Activated B cell treated with CpG ODN at 0.5 μM for 24 hours (primary cell): ENCODE results near the gene PFDN1. TPM values are rescaled to one million over a fixed set of nuclear protein-coding genes. Genes with fewer than 3 reads are reported as not detected.

Experiments
- ATAC-seq: fragments of 200-7000 bp; cut with Tn5 transposase; one replicate; pipeline ENCODE4 v1.10.0; 2021; ENCODE audit warnings: low read depth, mild to moderate bottlenecking, moderate library complexity
- CTCF ChIA-PET: fragments of 350-600 bp; sonication (Branson Sonifier 250); formaldehyde crosslinking; loops from one replicate; lab custom pipeline; 2021; ENCODE audit warnings: antibody characterized with exemption; lab: Charles Lee
- POLR2A ChIA-PET: fragments of 350-600 bp; sonication (Branson Sonifier 250); formaldehyde crosslinking; loops from one replicate; lab custom pipeline; 2021; ENCODE audit warnings: antibody characterized with exemption; lab: Charles Lee
- DNase-seq: peaks from one replicate; pipeline ENCODE4 v3.0.0; 2022
- H3K27ac Mint-ChIP-seq: one replicate; pipeline ENCODE4 v1.8.0; 2020; ENCODE audit warnings: mixed read lengths
- H3K27me3 Mint-ChIP-seq: one replicate; pipeline ENCODE4 v1.8.0; 2021; ENCODE audit warnings: mixed read lengths
- H3K36me3 Mint-ChIP-seq: one replicate; pipeline ENCODE4 v1.8.0; 2021; ENCODE audit warnings: low read depth, mixed read lengths
- H3K4me1 Mint-ChIP-seq: one replicate; pipeline ENCODE4 v1.8.0; 2021; ENCODE audit warnings: mixed read lengths
- H3K4me3 Mint-ChIP-seq: one replicate; pipeline ENCODE4 v1.8.0; 2020; ENCODE audit warnings: mild to moderate bottlenecking, mixed read lengths
- H3K9me3 Mint-ChIP-seq: one replicate; pipeline ENCODE4 v1.8.0; 2020; ENCODE audit warnings: mixed read lengths
- intact Hi-C: fragments of 100-400 bp; cut with micrococcal nuclease; formaldehyde crosslinking; loops from one replicate; pipeline ENCODE4 v1.15.1; 2024
- total RNA-seq: library from RNA; stranded (reverse); gene quantifications from 2 replicates; pipeline ENCODE4 v1.2.3, GENCODE V29; 2022
- TF ChIP-seq, protein P1 (sequence below): fragments of 200-600 bp; IDR thresholded peaks from one replicate; pipeline ENCODE4 v1.8.0; 2022; ENCODE audit warnings: antibody characterized with exemption, mild to moderate bottlenecking

Gene PFDN1
- total RNA-seq, 1 donor from 2014 or later = 38.2 TPM

DNA sequence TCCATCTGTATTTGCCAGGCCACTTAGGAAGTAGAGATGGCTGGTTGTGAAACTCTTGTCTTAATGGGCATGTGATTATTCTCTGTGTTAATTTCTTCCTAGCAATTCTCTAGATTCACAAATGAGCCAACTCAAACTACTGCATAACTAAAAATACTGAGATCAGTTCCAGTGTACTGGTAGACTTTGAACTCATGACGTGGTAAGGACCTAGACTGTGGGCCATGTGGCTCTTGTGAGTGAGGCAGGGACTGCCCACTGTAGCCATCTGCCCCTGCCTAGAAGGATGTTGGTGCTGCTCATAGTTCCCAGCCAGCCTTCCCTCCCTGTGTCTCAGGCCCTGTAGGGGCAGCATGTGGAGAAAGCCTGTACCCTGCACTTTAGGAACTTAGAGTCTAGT is 80.5 kb downstream of the PFDN1 start:
- DNase-seq (no peak), ATAC-seq (no peak)
- no peak overlapping the region for H3K27ac Mint-ChIP-seq
- no peaks in the 10 kb centered on the region for H3K27me3 Mint-ChIP-seq
- peaks cover 19% of the 10 kb centered on the region for H3K4me1 Mint-ChIP-seq
- H3K4me3 Mint-ChIP-seq = no peak overlapping the region
- intact Hi-C loops = no loop called here
- ChIA-PET CTCF (no interaction called here), POLR2A (no interaction called here)
- H3K36me3 Mint-ChIP-seq = no peaks in the 10 kb centered on the region
- no peaks in the 10 kb centered on the region for H3K9me3 Mint-ChIP-seq
- TF ChIP-seq, protein P1, sequence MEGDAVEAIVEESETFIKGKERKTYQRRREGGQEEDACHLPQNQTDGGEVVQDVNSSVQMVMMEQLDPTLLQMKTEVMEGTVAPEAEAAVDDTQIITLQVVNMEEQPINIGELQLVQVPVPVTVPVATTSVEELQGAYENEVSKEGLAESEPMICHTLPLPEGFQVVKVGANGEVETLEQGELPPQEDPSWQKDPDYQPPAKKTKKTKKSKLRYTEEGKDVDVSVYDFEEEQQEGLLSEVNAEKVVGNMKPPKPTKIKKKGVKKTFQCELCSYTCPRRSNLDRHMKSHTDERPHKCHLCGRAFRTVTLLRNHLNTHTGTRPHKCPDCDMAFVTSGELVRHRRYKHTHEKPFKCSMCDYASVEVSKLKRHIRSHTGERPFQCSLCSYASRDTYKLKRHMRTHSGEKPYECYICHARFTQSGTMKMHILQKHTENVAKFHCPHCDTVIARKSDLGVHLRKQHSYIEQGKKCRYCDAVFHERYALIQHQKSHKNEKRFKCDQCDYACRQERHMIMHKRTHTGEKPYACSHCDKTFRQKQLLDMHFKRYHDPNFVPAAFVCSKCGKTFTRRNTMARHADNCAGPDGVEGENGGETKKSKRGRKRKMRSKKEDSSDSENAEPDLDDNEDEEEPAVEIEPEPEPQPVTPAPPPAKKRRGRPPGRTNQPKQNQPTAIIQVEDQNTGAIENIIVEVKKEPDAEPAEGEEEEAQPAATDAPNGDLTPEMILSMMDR = no peak

DNA sequence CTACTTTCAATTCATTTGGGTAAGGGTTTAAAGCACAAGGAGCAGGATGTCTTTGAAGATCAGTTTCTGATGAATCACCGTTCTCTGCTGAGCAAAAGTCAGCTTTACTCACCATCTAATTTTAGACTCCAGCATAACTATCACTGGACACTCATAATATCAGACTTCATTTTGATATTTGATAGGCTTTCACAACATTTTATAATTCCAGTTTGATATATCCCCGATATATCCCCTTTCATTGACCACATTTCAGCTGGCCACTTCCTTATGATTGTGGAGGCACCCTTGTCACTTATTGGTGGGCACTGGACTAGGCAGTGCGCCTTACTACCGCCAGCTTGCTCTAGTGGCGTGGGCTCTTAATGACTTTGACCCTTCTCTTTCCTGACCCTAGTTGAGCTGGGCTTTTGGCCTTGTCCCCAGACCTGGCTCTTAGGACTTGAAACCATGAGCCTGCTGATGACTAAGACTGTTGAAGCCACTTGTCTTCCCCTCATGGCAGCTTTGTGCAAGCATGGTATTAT is 81.1 kb downstream of the PFDN1 start:
- H3K4me1 Mint-ChIP-seq = peaks cover 19% of the 10 kb centered on the region
- CTCF ChIA-PET = no interaction called here
- intact Hi-C loops = no loop called here
- DNase-seq = no peak
- no peaks in the 10 kb centered on the region for H3K27me3 Mint-ChIP-seq
- H3K9me3 Mint-ChIP-seq = no peaks in the 10 kb centered on the region
- no peak overlapping the region for H3K4me3 Mint-ChIP-seq
- no peaks in the 10 kb centered on the region for H3K36me3 Mint-ChIP-seq
- no peak overlapping the region for H3K27ac Mint-ChIP-seq
- POLR2A ChIA-PET = no interaction called here
- no peak for ATAC-seq
- TF ChIP-seq, protein P1 = no peak

DNA sequence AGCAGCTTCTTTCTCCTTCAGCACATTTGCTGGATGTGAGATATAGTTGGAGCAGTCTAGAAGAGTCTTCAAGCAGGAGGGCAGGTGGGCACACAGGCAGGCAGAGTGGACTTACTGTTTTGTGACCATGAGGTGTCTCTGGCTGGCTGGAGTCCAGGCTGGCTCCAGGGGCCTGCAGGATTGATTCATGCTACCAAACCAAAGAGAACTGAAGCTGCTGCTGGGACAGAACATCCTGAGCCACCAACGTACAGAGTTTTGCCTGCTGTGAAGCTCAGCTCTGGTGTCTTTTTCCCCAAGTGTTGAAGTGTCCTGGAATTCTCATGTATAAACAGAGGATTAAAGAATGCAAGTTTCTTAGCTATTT is 82.2 kb downstream of the PFDN1 start:
- intact Hi-C loops = no loop called here
- no peak for ATAC-seq
- Mint-ChIP-seq H3K27ac (no peak overlapping the region), H3K9me3 (no peaks in the 10 kb centered on the region), H3K4me3 (no peak overlapping the region), H3K4me1 (peaks cover 19% of the 10 kb centered on the region), H3K27me3 (no peaks in the 10 kb centered on the region), H3K36me3 (no peaks in the 10 kb centered on the region)
- no peak for DNase-seq
- ChIA-PET CTCF (interaction anchor here (0.9 kb wide), 1 partner anchor 131 kb away, joined by 3 read pairs; no protein-coding TSS in a partner anchor), POLR2A (no interaction called here)
- TF ChIP-seq, protein P1 = no peak

DNA sequence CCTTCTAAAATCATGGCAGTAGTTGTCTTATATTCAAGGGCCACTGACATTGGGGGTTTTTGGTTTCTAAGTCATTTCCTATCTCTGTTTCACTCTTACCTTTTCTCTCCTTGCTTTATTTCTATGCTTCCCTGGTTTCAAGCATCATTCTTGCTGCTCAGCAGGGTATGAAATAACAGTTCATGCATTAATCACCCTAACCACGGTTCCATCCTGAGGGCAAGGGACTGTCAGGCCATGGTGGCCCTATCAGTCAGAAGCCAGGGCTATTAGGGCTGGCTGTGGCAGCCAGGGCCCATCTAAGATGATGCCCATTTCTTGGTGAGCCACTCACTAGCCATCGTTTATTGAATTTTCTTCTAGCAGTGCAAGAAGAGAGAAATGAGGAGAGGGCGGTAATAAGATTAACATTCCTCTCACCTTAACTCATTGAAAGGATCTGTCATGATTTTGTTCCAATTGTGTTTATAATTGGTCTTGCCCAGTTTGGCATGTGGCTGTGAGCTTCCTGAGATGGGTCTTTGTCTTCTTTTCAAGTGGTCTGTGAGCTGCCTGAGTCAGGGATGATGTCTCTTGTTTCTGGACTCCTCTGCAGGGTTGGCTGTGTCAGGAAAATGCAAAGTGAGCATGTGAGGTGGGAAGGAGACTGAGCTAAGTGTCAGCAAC is 82.7 kb downstream of the PFDN1 start:
- no peaks in the 10 kb centered on the region for H3K36me3 Mint-ChIP-seq
- intact Hi-C loops = no loop called here
- H3K4me1 Mint-ChIP-seq = peaks cover 19% of the 10 kb centered on the region
- CTCF ChIA-PET = interaction anchor here (0.9 kb wide), 1 partner anchor 132 kb away, joined by 3 read pairs; no protein-coding TSS in a partner anchor
- no peaks in the 10 kb centered on the region for H3K9me3 Mint-ChIP-seq
- no peaks in the 10 kb centered on the region for H3K27me3 Mint-ChIP-seq
- ATAC-seq = no peak
- POLR2A ChIA-PET = no interaction called here
- no peak overlapping the region for H3K4me3 Mint-ChIP-seq
- no peak for DNase-seq
- TF ChIP-seq, protein P1 = no peak
- no peak overlapping the region for H3K27ac Mint-ChIP-seq

DNA sequence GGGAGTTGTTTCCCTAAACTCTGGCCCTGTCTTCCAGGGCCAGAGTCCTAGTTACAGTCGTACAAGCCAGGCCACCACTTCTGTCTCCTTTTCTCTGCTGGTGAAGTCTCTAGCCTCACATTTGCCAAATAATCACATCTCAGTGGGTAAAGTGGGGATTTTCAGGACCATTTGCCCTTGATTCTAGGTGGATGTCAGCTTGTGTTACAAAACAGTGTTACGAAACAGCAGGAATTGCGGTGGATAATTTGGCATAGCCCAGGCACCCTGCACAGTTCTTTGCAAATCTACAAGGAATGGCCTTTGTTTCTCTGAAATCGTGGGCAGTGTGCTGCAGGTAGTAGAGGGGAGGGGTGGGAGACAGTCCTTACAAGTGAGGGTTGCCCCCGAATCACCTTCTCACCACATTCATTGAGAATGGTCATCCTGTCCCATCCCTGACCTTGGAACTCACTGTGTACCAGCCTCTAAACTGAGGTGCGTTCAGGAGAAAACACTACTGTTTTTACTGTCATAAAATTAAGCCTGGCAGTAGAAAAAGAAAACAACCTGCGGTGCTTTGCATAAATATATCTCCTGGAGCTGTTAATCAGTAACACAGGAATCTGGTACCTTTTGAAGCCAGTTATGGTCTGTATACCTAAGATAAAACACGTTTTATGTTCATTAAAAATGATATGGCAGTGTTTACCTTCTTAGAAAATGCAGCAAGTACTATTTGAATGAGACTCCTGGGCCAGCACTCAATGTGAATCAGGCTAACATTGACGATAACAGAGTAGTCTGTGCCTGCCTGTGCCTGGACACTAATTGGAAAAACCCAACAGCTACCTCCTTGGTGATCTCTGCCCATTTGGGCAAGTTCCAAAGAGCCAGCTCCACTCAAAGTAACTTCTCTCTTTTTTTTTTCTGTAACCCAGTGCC is 83.6 kb downstream of the PFDN1 start:
- intact Hi-C loops = no loop called here
- POLR2A ChIA-PET = no interaction called here
- H3K4me1 Mint-ChIP-seq = peaks cover 19% of the 10 kb centered on the region
- TF ChIP-seq, protein P1 = no peak
- H3K9me3 Mint-ChIP-seq = no peaks in the 10 kb centered on the region
- no peak overlapping the region for H3K4me3 Mint-ChIP-seq
- CTCF ChIA-PET = no interaction called here
- H3K27me3 Mint-ChIP-seq = no peaks in the 10 kb centered on the region
- H3K27ac Mint-ChIP-seq = no peak overlapping the region
- DNase-seq = no peak
- no peaks in the 10 kb centered on the region for H3K36me3 Mint-ChIP-seq
- ATAC-seq = no peak
